ENCODE results near the gene CRBN. TPM values are rescaled to one million over a fixed set of nuclear protein-coding genes. Genes with fewer than 3 reads are reported as not detected.

CRBN gene
- total RNA-seq, 1 experiment from 2014 or later, result 34.9 TPM

DNA sequence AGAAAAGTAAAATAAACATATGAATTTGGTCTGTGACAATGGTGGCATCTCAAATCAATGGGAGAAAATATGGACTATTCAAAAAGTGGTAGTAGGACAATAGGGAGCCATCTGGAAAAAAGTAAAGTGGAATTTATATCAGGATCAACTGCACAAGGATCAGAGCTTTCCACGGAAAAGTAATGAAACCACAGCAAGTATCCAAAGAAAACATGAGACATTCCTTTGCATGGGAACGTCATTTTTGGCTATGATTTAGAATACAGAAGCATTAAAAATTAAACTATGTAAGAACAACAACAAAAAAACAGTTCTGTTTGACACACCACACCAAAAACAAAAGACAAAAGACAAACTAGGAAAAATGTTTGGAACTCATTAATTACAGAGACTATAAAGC lies 18.7 kb downstream of the CRBN start:
- Histone ChIP-seq H3K9me2 (ENCODE audit: insufficient read depth) (no peaks in the 10 kb centered on the region), H3K9me3 (ENCODE audit: insufficient read depth, low read depth) (no peaks in the 10 kb centered on the region), H3K4me3 (no peak overlapping the region), H3K79me2 (ENCODE audit: low read depth) (no peaks in the 10 kb centered on the region), H3F3A (ENCODE audit: insufficient read depth, low read depth) (no peaks in the 10 kb centered on the region), H4K20me1 (ENCODE audit: insufficient read depth) (no peaks in the 10 kb centered on the region), H3K27me3 (ENCODE audit: insufficient read depth, low read depth) (no peaks in the 10 kb centered on the region), H2AFZ (no peak overlapping the region), H3K4me1 (replicated peaks; ENCODE audit: insufficient read depth) (no peaks in the 10 kb centered on the region), H3K4me2 (no peak overlapping the region), H3K36me3 (ENCODE audit: low read depth) (no peaks in the 10 kb centered on the region), H3K27ac (no peak overlapping the region)
- POLR2A ChIA-PET (ENCODE audit: unreplicated experiment), result no interaction called here
- no TSS peak for BruUV-seq (replicated peaks)
- no peak for DNase-seq
- CTCF ChIA-PET, result no interaction called here
- intact Hi-C loops (cut with micrococcal nuclease; ENCODE audit: unreplicated experiment), result no loop called here
- no peak for TF ChIP-seq EZH2 (IDR thresholded peaks at IDR 0.05; ENCODE audit: low read depth)
- TF ChIP-seq, protein P1, sequence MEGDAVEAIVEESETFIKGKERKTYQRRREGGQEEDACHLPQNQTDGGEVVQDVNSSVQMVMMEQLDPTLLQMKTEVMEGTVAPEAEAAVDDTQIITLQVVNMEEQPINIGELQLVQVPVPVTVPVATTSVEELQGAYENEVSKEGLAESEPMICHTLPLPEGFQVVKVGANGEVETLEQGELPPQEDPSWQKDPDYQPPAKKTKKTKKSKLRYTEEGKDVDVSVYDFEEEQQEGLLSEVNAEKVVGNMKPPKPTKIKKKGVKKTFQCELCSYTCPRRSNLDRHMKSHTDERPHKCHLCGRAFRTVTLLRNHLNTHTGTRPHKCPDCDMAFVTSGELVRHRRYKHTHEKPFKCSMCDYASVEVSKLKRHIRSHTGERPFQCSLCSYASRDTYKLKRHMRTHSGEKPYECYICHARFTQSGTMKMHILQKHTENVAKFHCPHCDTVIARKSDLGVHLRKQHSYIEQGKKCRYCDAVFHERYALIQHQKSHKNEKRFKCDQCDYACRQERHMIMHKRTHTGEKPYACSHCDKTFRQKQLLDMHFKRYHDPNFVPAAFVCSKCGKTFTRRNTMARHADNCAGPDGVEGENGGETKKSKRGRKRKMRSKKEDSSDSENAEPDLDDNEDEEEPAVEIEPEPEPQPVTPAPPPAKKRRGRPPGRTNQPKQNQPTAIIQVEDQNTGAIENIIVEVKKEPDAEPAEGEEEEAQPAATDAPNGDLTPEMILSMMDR (conservative IDR thresholded peaks at IDR 0.05), result no peak

DNA sequence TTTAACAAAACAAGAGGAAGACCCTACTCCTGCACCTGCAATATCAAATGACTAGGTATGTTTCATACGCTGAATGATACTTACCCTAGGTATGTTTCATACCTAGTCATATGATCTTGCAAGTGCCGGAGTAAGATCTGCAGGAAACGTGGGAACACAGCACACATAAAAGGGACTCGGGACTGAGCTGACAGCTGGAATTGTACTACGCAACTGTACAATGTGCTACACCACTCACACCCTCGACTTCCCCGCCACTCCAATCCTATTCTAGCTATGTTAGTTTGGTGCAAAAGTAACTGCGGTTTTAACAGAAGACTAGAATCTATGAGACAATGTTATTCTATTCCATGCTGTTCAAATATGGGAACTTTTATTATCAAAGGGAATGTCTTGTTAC lies 22.0 kb downstream of the CRBN start:
- Histone ChIP-seq H4K20me1 (ENCODE audit: insufficient read depth) (no peaks in the 10 kb centered on the region), H3F3A (ENCODE audit: insufficient read depth, low read depth) (no peaks in the 10 kb centered on the region), H3K4me2 (no peak overlapping the region), H2AFZ (no peak overlapping the region), H3K27ac (no peak overlapping the region), H3K79me2 (ENCODE audit: low read depth) (no peaks in the 10 kb centered on the region), H3K9me3 (ENCODE audit: insufficient read depth, low read depth) (no peaks in the 10 kb centered on the region), H3K4me3 (no peak overlapping the region), H3K36me3 (ENCODE audit: low read depth) (no peaks in the 10 kb centered on the region), H3K4me1 (replicated peaks; ENCODE audit: insufficient read depth) (no peaks in the 10 kb centered on the region), H3K9me2 (ENCODE audit: insufficient read depth) (no peaks in the 10 kb centered on the region), H3K27me3 (ENCODE audit: insufficient read depth, low read depth) (no peaks in the 10 kb centered on the region)
- no TSS peak for BruUV-seq (replicated peaks)
- DNase-seq, result no peak
- intact Hi-C loops (cut with micrococcal nuclease; ENCODE audit: unreplicated experiment), result no loop called here
- ChIA-PET POLR2A (ENCODE audit: unreplicated experiment) (no interaction called here), CTCF (no interaction called here)
- TF ChIP-seq EZH2 (IDR thresholded peaks at IDR 0.05; ENCODE audit: low read depth), result no peak
- TF ChIP-seq, protein P1 (conservative IDR thresholded peaks at IDR 0.05), result no peak

DNA sequence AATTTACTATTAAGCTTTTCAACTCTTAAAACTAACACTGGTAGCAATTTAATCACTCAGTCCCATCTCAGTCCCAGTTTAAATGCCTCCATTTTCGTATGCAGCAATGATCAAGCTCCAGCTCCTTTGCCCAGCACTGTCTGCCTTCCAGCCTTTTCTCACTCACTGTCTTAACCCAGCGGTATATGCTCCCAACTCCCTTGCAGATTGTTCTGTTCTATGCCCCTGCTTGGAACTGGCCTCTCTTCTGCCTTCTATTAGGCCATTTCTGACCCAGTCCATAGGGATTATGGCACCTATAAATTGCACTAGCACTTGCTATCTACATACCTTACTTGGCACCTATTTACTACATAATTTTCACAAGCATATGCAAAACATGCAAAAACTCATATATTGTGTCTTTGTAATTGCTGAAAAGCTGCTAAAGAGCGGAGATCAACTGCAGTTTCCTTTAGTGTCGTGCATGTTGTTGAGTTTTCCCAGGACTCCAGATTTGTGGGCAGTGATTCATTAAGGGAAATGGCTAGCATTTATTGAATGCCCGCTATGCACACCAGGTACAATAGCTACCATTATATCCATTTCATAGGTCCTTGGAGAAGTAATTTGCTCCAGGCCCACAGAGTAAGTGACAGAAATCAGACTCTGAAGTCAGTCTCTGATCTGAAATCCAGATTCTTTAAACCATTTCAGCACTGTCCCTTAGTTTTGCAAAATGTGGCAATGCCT lies 24.4 kb downstream of the CRBN start:
- Histone ChIP-seq H3F3A (ENCODE audit: insufficient read depth, low read depth) (no peaks in the 10 kb centered on the region), H3K4me2 (no peak overlapping the region), H4K20me1 (ENCODE audit: insufficient read depth) (no peaks in the 10 kb centered on the region), H3K4me1 (replicated peaks; ENCODE audit: insufficient read depth) (no peaks in the 10 kb centered on the region), H3K4me3 (no peak overlapping the region), H3K27ac (no peak overlapping the region), H3K9me3 (ENCODE audit: insufficient read depth, low read depth) (no peaks in the 10 kb centered on the region), H2AFZ (no peak overlapping the region), H3K27me3 (ENCODE audit: insufficient read depth, low read depth) (no peaks in the 10 kb centered on the region), H3K36me3 (ENCODE audit: low read depth) (no peaks in the 10 kb centered on the region), H3K79me2 (ENCODE audit: low read depth) (no peaks in the 10 kb centered on the region), H3K9me2 (ENCODE audit: insufficient read depth) (no peaks in the 10 kb centered on the region)
- CTCF ChIA-PET, result no interaction called here
- BruUV-seq (replicated peaks), result no TSS peak
- POLR2A ChIA-PET (ENCODE audit: unreplicated experiment), result no interaction called here
- TF ChIP-seq EZH2 (IDR thresholded peaks at IDR 0.05; ENCODE audit: low read depth), result no peak
- TF ChIP-seq, protein P1 (conservative IDR thresholded peaks at IDR 0.05), result no peak
- intact Hi-C loops (cut with micrococcal nuclease; ENCODE audit: unreplicated experiment), result no loop called here
- DNase-seq, result no peak
